NT2/D1 (cell line): ENCODE measurements around the gene SCN3A.

Experiments used
- SUZ12 ChIP-seq: IDR thresholded peaks from 2 replicates; pipeline ENCODE4 v1.6.1; 2011; ENCODE audit not compliant: insufficient read length, insufficient read depth; ENCODE audit errors: extremely low read depth
- YY1 ChIP-seq: IDR thresholded peaks from 2 replicates; pipeline ENCODE4 v1.6.1; 2011; ENCODE audit not compliant: insufficient read length, insufficient read depth
- ZNF274 ChIP-seq: IDR thresholded peaks from 2 replicates; pipeline ENCODE4 v1.6.1; 2011; ENCODE audit warnings: mild to moderate bottlenecking, low read depth, low read length

- TF ChIP-seq YY1 (no peak), SUZ12 (no peak), ZNF274 (no peak)
Observed at GRCh38 chr2:165164201-165164600, 39.6 kb downstream of the SCN3A start.
